ENCODE measurements around the gene APOL4.
"Not testable (repeated sequence)": the region's sequence is repeated elsewhere in the genome, so short reads cannot be mapped to it uniquely, and the experiment has no call there.

The APOL4 gene

DNA sequence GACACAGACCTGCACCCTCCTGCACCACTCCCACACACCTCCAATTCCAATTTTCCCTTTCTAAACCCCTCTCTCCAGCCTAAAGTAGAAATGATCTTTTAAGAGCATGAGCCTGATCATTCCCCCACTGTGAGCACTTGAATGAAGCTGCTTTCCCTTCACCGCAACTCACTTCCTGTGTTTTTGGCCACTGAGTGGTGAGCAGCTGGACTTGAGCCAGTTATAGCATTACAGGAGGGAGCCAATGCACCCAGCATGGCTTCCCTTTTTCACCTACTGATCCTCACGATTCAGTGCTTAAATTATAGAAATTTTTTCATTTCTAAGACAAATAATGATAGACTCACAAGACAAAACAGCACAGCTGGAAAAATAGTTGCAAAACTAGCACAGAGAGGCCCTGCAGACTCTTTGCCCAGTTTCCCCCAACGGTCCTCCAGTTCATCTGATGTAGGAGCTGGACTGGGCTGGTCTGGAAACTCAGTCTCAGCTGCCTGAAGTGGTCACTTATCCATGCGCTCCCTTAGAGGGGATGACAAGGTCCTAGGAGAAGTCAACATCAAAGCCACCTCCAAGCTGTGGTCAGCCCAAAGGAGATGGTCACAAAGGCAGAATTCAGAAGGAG lies 9.7 kb upstream of the APOL4 start:
- H3K4me3 ChIP-seq, result no peak overlapping the region
- H3K27ac ChIP-seq, result peak overlapping the region in 2 of 21 experiments; percentile 27 to 46

DNA sequence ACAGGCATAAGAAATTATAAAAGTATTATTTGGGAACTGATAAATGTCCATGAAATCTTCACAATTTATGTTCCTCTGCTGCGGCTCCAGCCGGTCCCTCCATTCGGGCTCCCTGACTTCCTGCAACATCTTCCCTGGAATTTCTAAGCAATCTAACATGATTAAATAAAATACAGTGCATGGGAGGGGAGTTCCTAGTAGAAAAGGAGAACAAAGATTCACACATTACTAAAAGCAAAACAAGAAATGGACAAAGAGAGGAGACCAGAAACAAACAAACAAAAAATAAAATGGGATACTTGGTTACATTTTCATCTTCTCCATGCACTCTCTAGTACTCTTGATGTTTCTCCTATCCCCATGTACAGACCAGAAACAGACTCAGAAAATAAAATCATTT lies 8.6 kb upstream of the APOL4 start:
- no peak overlapping the region for H3K4me3 ChIP-seq
- peak overlapping the region in 1 of 21 experiments; percentile 34 for H3K27ac ChIP-seq

DNA sequence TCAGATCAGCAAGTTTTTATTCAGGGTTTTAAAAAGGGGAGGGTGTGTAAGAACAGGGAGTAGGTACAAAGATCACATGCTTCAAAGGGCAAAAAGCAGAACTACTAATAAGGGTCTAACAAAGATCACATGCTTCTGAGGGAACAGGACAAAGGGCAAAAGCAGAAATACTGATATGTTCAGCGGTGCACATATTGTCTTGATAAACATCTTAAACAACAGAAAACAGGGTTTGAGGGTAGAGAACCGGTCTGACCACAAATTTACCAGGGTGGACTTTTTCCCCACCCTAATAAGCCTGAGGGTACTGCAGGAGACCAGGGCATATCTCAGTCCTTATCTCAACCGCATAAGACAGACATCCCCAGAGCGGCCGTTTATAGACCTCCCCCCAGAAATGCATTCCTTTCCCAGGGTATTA lies 7.9 kb upstream of the APOL4 start:
- H3K27ac ChIP-seq, result not testable (repeated sequence)

DNA sequence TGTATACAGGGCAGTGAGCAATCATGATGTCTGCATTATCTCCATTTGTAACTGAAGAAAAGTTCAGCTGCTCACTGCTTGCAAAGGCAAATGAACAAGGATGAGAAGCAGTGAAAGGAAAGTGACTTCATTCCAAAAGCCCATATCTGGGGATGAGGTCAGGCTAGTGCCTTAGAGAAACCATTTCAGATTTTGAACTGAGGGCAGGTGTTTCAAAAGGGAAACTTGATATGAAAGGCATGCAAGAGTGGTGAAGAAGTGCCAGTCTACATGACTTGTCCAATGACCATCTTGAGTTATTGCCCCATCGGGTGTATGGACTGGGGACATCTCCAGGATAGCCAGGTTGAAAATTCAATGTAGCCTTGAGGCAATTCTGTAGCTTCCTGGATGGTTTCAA lies 7.3 kb upstream of the APOL4 start:
- H3K4me3 ChIP-seq, result no peak overlapping the region

More for the DNA sequence above, 7.9 kb upstream of the APOL4 start:
- H3K4me3 ChIP-seq, result not testable (repeated sequence)

DNA sequence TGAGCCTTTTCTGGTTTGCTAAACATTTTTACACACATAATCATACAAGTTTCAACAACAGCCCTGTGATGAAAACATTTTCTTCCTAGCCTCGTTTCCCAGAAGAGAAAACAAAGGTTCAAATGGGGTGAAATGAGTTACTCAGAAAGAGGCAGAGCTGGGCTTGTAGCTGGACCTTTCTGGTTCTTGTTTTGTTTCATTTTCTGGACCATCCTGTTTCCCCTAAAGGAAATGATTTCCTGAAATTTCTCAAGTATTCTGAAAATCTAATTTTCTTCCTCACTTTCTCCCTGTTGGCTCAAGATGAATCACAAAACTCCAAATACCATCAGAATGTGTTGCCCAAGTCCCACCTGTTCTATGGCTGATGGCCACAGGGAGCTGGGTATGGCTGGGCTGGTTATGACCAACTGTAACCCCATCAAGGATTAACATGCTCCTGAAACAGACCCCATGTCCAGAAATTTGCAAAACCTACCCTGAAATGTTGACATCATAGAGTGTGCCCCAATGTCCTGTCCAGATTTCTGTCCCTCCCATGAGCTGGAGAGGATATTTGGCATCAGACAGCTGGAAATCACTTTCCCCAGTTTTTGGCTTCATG lies 6.7 kb upstream of the APOL4 start:
- H3K4me3 ChIP-seq, result no peak overlapping the region
- no peak overlapping the region for H3K27ac ChIP-seq

More for the DNA sequence above, 7.3 kb upstream of the APOL4 start:
- H3K27ac ChIP-seq, result no peak overlapping the region

DNA sequence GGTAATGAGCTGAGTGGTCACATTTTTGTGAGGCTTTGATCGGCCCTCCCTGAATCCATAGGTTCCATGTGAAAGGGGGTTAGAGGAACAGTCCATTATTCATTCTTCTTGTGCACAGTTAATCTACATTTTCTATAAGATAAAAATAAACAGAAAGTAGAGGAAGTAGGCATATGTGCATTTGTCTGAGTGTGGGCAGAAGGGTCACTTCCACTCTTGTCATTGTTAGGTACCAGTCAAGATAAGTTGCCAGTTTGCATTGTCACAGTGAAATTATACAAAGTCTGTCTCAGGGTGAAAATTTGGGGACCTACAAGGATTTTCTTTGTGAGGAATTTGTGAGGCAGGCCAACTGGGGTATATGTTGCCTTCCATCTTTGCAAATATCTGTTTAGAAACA lies 4.6 kb upstream of the APOL4 start:
- H3K27ac ChIP-seq, result no peak overlapping the region
- no peak overlapping the region for H3K4me3 ChIP-seq

DNA sequence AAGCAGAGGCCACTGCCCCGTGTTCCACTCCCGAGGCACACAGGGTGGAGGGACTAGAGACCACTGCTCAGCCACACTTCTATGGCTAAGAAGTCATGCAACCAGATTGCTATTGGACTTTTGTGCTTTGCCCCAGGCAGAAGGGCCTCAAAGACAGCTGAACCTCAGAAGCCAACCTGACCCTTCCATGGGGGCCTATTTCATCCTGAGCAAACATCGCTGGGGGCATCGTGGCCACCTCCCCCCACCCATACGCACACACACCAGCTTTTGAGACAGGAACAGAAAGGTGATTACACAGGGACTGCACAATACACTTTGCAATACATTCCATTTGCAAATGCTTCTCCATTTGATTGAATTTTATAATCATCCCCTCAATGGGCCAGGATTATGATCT lies 4.0 kb upstream of the APOL4 start:
- H3K4me3 ChIP-seq, H3K27ac ChIP-seq: not testable (repeated sequence)

DNA sequence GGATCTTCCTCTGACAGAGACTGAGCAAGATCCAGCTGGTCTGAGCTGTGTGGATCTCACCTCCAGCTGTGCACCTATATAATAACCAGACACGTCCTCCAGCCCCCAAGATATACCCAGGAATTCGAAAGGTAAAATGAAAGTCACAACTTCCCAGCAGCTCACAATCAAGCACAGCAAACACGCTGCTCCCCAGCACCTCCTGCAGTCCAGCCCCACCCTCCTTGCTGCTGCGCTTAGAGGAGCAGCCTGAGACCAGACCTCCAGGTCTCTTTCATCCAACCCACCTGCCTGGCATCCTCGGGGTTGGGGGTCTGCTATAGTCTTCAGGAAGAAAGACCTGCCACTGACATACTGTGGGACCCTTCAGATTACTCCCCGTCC lies 3.0 kb upstream of the APOL4 start:
- no peak overlapping the region for H3K27ac ChIP-seq
- H3K4me3 ChIP-seq, result no peak overlapping the region

DNA sequence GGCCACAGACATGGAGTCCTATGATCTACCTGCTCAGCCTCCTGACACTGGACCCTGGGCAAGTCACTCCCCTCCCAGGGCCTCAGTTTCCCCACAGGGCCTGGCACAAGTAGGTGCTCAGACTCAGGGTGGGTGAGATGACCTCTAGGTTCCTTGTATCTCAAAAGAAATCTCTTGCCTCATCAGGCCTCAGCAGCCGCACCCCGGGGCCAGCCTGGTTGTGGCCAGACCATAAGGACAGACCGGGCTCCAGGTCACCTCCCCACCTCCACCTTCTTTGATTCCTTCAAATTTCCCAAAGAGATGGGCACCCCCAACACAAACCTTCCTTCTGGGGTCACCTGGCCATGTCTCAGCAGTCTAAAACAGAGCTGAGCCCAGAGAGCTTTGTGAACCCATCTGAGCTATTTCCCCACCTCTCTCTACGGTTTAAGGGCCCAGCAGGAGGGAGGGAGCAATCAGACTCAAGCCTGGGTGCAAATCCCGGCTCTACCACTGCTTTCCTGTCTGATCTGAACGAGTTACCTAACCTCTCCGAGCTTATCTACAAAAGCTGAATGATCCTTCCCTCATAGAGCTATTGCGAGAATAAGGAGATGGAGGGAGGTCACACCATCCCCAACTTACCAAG lies 2.5 kb upstream of the APOL4 start:
- H3K27ac ChIP-seq, result peak overlapping the region in 5 of 21 experiments; percentile 25 to 65 (median 51)
- no peak overlapping the region for H3K4me3 ChIP-seq

DNA sequence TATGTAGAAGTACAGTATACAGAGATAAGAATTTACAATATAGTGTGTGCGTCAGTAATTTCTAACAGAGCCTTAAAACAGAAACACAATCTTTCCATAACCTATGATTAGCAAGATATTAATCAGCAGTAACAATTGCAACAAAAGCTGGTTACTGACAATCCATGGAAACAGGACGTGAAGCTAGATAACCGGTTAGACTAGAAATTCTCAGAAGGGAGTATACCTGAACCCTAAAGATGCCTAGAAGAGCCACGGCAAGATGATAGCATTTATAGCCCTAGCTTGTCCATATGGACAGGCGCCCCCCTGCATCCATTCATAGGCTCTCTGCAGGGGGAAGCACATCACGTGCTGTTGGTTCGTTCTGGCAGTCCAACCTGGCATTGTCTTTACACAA lies 1.8 kb upstream of the APOL4 start:
- H3K4me3 ChIP-seq, result not testable (repeated sequence)
- peak overlapping the region in 4 of 21 experiments; percentile 25 to 65 (median 58) for H3K27ac ChIP-seq

DNA sequence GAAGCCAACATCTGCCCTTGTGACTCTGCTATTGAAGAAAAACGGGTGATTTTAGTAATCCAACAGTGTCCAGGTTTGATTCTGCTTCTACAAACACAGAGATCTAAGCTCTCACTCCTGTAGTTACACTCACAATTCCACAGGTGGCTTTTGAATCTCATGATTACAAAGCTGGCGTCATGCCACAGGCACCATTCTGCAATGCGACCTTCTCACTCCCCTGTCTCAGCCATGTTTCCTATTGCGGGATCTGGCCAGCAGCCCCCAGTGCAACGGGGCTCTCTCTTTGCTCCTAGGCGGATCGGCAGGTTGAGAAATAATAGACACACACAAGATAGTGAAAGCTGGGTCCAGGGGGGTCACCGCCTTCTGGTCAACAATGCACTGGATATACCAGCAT lies 1.3 kb upstream of the APOL4 start:
- peak overlapping the region in 14 of 21 experiments; percentile 25 to 89 (median 62) for H3K27ac ChIP-seq
- H3K4me3 ChIP-seq, result not testable (repeated sequence)

DNA sequence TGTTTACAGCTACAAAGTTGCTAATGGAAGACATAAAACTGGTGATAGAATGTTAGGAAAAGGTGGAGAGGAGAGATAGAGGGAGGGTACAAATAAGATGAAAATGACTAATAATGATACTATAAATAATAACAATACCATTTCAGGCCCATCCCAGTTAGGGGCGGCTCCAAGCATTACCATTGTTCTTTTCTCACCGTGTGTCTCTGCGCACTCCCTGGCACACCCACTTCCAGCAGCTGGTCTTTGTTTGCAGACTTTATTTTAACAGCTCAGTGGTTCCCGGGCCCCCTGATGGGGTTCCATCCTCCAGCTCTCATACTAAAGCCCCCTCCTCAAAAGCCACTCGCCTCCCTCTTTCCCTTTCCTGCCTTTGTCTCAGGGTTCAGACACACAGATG lies 584 bp downstream of the APOL4 start:
- H3K4me3 ChIP-seq, result peak overlapping the region in 2 of 7 experiments; percentile 7 to 31
- H3K27ac ChIP-seq, result peak overlapping the region in 14 of 21 experiments; percentile 34 to 89 (median 69)

DNA sequence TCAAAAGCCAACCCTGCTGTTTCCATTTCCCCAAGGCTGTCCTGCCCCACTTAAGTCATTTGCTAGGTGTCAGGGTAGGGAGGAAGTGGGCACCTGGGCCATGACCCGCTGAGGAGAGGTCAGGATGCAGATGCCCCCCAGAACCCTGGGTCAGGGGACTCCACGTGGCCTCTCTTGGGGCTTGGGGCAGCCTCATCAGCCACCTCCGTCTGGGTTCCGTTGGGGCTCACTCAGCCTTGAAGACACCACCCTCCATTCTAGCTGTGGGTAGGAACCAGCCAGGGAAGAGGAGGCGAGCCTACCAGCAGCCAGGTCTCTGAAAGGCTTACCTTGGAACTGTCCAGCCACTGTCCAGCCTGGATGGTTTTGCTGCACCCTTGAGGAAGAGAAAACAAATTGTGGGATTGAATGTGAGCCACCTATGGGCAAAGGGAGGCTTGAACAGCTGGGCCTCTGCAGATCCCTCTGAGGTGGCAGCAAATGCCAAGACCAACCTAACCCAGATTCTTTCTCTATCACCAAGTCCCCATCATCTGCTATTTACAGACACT lies 2.5 kb downstream of the APOL4 start:
- no peak overlapping the region for H3K4me3 ChIP-seq
- peak overlapping the region in 4 of 21 experiments; percentile 6 to 52 (median 34) for H3K27ac ChIP-seq

DNA sequence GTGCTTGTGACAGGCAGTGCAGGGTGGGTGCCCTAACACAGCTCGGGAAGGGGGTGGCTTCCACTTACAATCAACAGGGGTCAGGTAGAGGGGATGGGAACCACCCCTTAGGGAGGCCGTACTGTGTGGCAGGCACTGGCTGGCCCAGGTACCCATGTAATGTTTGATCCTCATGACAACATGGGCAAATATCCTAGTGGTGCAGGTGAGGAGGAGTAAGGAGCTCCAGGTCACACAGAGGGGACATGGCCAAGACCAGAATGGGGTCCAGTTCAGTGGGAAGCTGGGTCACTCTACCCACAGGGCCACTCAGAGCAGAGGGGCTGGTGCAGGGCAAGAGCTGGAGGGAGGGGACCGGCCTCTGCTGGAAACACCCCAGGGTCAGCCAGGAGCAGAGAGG lies 3.1 kb downstream of the APOL4 start:
- Histone ChIP-seq H3K4me3 (no peak overlapping the region), H3K27ac (peak overlapping the region in 5 of 21 experiments; percentile 11 to 52 (median 44))

DNA sequence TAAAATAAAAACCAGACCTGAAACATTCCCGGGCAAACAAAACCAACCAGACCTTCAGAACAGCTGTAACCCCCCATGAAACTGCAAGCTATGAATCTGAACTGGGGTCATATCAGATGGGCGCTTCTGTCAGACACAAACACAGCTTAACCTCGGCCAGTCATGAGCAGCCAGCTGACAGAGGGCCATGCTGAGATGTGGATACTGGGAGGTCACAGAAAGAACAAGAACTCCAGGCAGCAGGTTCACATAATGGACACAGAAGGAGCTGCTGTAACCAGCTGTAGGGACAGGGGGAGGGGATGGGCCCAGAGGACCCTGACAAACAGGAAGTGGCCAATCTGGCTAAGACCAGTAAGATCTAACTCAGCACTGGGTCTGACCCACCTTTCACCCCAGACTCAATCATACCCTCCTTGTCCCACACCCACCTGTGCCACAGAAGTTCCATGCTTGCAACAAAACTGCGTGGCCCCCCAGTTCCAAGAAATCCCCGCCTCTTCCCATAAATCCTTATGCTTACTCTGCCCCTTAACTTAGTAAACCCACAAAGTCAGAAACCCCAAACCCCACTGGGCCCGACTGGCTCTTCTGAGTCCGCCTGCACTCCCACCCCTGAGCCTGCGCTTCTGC lies 4.0 kb downstream of the APOL4 start:
- Histone ChIP-seq H3K27ac (peak overlapping the region in 10 of 21 experiments; percentile 2 to 65 (median 39)), H3K4me3 (no peak overlapping the region)

DNA sequence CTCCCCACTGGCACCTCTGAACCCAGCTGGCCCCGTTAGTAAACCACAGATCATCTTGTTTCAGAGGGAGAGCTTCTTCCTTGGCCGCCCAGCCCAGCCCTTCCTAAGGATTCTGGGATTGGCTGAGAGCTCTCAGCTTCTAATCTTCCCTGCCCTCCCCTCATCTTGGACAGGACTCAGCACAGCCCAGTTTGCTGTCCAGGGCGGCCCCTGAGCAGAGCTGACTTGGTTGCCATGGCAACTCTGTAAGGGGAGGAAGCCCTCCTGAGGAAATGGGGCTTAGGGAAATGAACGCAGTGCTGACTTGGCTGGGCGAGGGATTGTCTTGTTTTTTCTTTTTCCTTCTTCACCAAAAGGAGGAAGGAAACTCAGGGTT lies 4.6 kb downstream of the APOL4 start:
- Histone ChIP-seq H3K27ac (peak overlapping the region in 13 of 21 experiments; percentile 6 to 75 (median 52)), H3K4me3 (no peak overlapping the region)

DNA sequence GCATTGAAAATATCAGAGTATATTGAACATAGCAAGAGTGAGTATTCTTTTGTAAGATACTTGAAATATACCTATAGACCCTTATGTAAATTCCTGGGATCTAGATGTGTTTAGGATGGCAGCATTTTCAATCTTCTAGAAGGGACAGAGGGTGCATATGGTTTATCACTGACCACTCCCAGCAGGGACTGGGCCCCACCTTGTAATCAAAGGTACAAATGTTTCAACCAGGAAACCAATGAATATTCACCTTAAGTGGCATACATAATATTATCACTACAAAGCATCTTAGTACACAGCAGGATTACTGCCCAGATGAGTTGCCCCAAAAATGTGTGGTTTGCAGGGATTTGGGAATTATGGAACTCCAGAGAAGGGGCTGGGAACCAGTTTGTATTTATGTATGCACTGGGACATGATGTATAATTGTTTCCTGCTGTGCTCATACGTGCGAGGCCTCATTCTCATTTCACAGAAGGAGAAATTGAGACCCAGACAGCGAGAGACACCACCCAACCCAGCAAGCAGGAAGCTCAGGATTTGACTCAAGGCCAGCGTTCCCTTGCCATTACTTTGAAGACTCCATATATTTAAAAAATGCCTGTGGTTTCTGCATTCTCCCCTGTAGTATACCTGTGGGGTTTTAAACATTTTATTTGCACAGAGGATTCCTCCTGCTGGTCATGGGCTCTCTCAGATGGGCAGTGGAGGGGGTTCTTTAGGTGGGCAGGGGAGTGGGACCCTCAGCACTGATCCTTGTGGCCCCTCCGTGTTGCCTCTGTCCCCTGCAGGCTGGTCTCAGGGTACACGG lies 5.2 kb downstream of the APOL4 start:
- peak overlapping the region in 13 of 21 experiments; percentile 6 to 75 (median 52) for H3K27ac ChIP-seq
- H3K4me3 ChIP-seq, result no peak overlapping the region

DNA sequence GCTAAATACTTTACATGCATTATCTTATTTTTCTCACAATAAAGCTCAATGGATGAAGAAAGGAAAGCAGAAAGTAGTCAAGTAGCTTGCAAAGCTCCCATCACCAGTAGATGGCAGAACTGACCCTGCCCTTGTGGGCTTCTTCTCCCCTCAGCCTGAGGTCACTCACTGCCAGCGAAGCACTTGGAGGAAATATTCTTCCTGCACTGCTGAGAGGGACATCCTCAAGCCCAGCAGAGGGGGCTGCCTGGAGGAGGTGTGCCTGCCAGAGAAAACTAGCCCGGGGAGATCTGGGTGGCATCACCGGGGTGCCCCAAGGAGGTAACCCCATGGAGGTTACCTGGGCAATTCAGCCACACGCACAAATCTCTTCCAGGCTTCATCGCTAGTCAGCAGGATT lies 6.6 kb downstream of the APOL4 start:
- peak overlapping the region in 1 of 21 experiments; percentile 34 for H3K27ac ChIP-seq
- H3K4me3 ChIP-seq, result no peak overlapping the region

DNA sequence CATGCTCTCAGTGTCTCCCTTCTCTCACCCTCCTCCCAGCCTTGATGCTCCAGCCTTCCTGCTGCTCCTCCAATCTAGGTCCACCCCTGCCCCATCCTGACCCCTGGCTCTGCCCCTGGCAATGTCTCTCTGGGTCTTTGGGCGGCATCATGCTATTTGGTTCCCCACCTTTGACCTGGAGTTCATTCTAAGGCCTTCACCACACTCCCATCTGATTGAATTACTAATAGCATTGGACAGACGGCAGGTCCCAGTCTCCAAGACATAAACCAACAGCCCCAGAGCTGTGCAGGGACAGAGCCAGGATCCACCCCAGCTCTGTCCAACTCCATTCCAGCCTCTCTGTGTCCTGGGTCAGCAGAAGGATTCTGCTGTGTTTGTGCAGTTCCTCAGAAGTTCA lies 7.2 kb downstream of the APOL4 start:
- Histone ChIP-seq H3K4me3 (no peak overlapping the region), H3K27ac (no peak overlapping the region)
